Myocyte (in vitro differentiated cells): ENCODE data around the gene GBF1. TPM values are rescaled to one million over a fixed set of nuclear protein-coding genes. Genes with fewer than 3 reads are reported as not detected.

Experiments
- DNase-seq: peaks from one replicate; pipeline ENCODE4 v3.0.0-alpha.2; 2012; ENCODE audit warnings: low read depth
- total RNA-seq: library from RNA; depleted of rRNA; stranded (reverse); fragments of >200 nt; gene quantifications from 2 replicates; pipeline ENCODE4 v1.2.3, GENCODE V29; 2014

GBF1 gene
- total RNA-seq, 1 donor from 2014 or later = 62.8 TPM

DNA sequence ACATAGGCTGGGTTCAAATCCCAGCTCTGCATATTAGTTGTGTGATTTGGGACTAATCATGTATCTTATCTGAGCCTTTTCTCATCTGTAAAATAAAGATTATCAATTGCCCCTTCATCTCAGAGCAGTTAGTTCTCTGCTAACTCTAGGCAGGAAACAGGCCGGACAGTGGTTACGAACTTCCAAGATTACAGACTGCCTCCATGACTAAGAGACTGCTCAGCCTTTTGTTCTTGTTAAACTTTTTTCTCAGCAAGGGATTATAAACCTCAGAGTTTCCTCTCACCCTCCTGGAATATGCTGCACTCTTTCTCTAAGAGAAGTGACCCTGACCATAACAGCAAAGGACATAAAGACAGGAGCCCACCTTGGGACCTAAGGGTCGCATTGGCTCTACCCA, 97.6 kb downstream of the GBF1 start:
- DNase-seq = peak; percentile 39

DNA sequence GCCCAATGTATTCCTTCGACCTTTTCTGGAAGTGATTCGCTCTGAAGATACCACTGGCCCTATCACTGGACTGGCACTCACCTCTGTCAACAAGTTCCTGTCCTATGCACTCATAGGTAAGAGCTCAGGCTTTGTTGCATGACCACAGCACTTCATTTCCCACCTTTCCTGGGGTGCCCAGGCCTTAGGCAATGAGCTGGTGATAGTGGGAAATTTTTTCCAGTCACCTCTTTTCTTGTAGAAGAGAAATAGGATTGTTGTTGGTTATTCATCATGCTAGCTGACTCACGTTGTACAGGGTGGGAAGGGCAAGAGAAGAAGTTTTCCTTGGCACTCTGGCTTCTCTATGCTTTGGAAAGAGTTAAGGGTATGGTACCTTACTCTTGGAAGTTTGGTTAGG, 98.7 kb downstream of the GBF1 start:
- DNase-seq = no peak

DNA sequence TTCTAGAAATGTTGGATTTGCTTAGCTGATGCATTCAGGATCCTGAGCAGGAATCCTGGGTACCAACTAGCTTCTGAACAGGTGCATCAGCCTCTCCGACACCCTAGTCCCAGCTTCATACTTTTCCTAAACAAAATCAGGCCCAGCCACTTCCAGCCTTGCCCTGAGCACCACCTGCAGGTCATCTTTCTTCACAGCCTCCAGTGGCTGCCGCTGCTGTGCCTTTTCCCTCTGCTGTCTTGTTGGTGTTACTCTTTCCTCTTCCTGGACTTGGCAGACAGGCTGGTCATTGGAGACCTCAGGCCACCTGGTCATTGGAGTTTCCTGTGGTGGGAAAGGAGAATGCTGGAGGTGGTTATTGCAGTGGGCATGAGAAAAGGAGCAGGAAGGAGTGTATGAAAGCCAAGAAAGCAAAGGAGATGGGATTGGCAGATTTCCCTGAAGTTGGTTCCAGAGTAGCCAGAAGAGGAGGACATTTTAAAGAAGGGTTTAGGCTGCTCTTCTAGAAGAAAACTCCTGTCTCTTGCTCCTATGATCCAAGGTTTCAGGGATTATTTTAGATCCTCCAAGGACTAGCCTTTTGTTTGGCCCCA, 102.0 kb downstream of the GBF1 start:
- DNase-seq = peak; percentile 86

DNA sequence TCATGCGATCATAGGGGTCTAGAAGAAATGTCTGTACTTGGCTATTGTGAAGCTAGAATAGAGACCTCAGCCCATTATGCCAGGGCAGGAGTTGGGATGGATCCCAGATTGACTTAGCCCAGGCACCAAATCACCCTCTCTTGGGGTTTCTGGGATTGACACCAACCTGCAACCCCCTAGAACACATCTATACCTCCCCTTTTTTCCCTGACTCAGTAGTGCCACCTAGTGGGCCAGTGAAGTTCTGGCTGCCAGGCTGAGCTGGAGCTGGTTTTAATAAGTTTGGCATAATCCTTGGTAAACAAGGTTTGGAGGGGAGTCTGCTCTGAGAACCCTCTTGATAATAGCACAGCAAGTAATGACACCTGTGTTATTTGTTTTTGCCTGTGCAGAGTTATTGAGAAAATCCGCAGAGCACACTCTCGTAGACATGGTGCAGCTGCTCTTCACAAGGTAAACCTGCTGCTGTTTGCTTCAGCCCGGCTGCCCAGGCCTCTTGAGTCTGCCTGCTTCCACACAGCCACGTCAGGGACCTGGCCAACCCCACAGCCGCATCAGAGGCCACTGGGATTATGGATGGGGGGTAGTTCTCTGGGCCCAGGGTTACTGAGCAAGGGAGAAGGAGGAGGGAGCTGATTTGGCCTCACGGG, 106.9 kb downstream of the GBF1 start:
- DNase-seq = peak; percentile 75

DNA sequence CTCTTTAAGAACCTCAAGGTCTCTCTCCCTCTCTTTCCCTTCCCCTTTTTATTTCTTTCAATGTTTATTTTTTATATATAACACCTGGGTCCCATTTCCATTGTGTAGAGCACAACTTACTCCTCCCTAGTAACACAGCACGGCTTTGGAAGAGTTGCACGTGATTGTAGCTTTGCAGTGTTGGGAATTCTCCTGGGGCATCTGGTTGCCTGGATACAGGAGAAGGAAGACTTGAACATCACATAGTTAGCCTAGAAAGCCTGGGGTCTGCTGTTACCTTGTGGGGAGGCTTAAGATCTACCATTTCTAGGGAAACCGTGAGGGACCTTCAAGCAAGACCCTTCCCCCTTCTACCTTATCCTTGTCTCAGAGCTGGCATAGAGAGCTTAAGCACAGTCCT, 109.1 kb downstream of the GBF1 start:
- DNase-seq = no peak

DNA sequence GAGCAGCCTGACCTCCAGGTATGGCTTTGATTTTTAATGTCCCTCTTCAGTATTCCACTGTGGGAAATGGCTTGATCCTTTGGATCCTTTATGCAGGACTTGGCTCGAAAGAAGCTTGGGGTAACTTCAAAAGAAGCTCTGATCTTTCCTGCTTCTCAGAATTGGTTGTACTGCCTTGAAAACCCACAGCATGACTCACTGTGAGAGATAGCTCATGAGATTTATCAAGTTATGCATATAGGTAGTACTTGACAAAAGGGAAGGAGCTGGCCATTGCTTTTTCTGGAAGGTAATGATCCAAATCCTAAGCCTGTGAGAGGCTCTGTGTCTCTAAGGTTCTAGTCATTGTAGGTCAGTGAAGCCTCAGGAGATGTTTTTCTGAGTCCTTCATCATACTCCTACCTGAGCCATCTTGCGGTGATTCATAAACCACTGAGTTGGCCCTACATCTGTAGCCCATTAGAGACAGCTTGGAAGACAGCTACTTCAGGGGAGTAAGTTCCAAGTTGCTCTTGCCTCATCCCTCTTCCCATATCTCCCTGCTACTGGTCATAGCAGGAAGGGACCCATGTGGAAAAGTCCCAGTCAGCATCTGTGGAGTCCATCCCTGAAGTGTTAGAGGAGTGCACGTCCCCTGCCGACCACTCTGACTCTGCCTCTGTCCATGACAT, 113.5 kb downstream of the GBF1 start:
- DNase-seq = no peak

DNA sequence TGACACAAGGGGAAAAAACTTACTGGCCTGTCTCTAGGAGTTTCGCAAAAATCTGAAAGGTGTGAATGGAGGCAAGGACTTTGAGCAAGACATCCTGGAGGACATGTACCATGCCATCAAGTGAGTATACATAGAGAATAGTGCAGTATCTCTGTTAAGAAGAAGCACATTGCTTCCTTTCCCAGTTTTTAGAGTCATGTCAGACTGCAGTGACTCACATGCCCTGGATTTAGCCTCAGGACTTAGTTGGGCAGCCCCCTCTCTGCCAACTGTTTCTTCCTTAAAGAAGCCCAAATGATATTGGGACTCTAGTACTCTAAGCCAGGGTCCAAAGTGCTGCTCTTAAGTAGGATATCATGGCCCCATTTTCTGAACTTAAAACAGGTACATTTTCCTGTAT, 122.1 kb downstream of the GBF1 start:
- no peak for DNase-seq

DNA sequence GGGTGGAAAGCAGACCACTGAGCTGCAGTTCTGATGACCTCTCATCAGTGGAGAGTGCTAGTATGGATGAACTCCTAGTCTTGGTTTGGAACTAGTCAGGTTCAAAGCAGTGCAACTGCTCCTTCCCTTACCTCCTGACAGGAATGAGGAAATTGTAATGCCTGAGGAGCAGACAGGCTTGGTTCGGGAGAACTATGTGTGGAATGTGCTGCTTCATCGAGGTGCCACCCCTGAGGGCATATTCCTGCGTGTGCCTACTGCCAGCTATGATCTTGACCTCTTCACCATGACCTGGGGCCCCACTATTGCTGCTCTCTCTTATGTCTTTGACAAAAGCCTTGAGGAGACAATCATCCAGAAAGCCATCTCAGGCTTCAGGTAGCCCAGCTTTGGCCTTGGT, 122.7 kb downstream of the GBF1 start:
- no peak for DNase-seq

DNA sequence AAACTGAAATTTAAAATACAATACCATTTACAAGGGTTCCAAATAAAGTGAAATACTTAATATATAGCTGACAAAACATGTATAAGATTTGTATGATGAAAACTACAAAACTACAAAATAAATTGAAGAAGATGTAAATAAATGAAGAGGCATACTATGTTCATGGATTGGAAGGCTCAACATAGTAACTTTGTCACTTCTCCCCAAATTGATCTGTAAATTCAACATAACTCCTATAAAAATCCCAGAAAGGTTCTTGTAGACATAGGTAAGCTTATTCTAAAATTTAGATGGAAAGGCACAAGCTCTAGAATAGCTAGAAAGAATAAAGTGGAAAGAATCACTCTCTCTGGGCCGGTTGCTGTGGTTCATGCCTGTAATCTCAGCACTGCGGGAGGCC, 126.0 kb downstream of the GBF1 start:
- DNase-seq = no peak

DNA sequence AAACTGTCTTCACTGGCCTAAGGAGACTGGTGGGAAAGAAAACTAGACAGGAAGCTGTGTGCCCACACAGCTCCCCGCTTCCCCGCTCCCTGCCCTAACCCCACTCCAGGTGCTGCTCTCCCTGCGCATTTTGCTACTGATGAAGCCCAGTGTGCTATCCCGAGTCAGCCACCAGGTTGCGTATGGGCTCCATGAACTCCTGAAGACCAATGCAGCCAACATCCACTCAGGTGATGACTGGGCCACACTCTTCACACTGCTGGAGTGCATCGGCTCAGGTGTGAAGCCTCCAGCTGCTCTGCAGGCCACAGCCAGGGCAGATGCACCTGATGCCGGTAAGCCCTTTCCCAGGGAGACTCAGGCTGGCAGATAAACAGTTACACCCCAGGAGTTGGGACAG, 129.9 kb downstream of the GBF1 start:
- no peak for DNase-seq

DNA sequence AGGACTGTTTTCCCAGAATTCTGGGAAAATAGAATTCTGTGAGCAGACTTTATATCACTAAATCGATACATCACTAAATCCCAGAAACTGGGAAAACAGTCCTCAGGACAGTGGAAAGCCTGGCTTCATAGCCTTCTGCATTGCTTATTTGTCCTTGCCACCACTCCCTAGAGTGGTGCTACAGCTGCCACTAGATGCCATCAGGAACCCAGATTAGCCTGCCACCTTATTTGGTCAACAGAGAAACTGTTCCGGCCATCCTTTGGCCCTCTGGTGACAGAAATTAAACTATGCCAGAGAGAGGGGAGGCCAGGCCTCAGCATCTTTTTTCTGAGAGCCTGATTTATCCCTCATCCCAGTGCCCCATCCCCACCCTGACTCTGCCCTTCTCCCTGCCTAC, 130.5 kb downstream of the GBF1 start:
- peak; percentile 36 for DNase-seq

DNA sequence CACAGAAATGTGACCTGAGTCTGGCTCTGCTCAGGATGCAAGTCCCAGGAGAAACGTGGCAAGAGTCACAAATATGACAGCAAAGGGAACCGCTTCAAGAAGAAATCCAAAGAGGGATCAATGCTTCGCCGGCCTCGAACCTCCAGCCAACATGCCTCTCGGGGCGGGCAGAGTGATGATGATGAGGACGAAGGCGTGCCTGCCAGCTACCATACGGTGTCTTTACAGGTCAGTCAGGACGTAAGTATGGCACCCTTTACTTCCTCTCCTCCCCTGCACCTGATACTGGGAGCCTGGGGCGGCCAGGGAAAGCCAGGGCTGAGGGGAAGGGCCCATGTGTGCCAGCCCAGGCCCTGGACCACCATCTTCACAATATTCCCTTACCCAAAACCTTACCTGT, 131.6 kb downstream of the GBF1 start:
- DNase-seq = no peak

DNA sequence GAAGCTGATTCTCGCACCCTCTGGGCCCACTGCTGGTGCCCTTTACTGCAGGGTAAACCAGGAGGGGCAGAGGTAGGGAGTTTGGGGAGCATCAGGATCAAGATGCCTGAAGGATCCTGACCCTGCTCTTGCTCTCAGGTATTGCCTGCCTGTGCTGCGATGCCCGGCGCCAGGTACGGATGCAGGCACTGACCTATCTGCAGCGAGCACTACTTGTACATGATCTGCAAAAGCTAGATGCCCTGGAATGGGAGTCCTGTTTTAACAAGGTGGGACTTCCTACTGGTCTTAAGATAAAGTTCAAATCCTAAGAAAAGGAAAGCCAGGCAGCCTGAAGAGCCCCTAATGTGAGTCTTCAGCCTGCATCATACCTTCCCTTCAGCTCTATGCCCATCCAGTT, 134.1 kb downstream of the GBF1 start:
- DNase-seq = no peak

DNA sequence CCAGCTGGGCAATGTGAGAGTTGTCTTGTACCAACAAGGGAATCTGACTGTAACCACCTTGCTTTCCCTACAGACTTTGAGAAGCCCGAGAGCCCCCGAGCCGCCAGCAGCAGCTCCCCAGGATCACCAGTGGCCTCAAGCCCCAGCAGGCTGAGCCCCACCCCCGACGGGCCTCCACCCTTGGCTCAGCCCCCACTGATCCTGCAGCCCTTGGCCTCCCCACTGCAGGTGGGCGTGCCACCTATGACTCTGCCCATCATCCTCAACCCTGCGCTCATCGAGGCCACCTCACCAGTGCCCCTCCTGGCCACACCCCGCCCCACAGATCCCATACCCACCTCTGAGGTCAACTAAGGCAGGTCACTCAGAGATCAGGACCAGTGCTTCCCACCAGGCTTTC, 136.7 kb downstream of the GBF1 start:
- no peak for DNase-seq

DNA sequence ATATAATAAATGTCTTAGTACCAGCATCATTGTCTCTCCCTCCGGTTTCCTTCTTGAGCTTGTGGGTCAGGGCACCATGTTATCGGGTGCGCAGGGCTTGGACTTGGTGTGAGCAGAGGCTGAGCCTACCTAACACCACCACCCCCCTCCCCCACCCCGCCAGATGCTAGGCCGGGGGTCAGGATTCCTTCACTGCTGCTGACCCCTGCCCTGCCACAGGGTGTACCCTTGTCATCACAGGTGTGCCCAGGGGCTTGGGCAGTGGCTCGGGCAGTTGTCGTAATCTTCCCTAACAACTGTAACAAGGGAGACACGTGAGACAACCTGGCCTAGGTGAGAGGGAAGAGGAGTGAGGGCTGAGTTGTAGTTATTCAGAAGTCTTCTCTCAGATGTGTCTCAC, 137.5 kb downstream of the GBF1 start:
- DNase-seq = no peak

DNA sequence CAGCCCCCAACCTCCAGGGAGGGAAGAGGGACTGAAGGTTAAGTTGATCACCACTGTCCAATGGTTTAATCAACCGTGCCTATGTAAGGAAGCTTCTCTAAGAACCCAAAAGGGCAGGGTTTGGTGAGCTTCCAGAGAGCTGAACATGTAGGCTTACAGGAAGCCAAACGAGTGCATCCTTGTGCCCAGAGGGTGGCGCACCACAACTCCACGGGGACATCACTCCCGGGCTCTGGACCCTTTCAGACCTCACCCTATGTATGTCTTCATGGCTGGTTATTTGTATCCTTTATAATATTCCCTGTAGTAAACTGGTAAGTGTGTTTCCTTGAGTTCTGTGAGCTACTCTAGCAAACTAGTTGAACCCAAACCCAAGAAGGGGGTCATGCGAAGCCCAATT, 138.7 kb downstream of the GBF1 start:
- no peak for DNase-seq

DNA sequence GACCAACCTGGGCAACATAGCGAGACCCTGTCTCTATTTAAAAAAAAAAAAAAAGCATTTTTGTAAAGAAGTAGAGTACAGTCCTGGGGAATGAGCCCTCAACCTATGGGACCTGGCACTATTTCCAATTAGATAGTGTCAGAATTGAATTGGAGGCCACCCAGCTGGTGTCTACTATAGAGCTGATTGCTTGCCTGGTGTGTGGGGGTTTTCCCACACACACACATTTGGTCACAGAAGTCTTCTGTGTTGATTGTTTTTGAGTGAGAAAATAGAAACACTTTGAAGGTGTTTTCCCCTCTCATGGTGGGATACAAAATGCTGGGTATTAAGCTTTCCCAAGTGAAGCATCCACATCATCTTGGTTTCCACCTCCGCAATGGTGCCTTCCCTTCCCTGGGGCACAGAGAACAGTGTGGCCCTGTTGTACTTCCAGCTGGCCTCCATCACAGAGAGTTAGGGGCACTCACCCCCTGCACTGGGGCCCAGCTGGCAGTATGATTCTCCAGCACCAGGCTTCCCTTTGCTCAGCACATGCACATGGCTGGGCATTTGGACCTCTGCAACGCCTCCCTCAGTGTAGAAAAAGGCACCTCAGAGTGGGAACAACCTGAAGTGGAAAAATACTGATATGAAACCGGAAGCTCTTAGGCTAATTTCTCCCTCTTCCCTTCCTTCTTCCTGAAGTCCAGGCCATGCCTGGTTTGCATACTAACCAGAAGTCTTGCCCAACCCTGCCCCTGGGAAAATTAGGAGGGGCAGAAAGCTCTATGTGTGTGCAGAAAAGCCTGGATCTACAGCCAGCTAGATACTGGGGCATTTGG, 139.5 kb downstream of the GBF1 start:
- DNase-seq = no peak

DNA sequence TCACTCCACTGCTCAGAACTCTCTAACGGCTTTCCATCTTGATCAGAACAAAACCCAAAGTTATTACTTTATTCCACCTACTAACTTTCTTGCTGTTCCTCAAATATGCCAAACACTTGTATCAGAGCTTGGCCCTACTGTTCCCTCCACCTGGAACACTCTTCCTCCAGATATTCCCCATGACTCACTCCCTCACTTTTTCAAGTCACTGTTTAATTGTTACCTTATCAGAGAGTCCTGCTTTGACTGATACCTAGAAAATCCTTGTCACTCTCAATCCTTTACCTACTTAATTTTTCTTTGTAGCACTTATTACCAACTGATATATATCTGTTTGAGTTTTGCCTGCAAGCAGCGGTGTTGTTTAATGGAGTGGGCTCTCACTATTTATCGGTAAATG, 144.6 kb downstream of the GBF1 start:
- no peak for DNase-seq

DNA sequence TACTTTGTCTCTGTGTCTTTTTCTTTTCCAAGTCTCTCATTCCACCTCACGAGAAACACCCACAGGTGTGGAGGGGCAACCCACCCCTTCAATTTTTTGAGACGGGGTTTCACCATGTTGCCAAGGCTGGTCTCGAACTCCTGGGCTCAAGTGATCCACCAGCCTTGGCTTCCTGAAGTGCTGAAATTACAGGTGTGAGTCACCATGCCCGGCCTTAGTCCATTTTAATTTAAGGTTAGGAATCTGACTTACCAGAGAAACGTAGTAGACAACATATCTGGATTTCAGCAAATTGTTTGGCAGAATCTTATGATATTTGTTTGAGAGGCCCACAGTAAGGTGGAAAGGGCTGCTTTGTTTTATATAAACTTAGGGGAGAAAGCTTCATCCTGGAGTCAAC, 147.0 kb downstream of the GBF1 start:
- no peak for DNase-seq

DNA sequence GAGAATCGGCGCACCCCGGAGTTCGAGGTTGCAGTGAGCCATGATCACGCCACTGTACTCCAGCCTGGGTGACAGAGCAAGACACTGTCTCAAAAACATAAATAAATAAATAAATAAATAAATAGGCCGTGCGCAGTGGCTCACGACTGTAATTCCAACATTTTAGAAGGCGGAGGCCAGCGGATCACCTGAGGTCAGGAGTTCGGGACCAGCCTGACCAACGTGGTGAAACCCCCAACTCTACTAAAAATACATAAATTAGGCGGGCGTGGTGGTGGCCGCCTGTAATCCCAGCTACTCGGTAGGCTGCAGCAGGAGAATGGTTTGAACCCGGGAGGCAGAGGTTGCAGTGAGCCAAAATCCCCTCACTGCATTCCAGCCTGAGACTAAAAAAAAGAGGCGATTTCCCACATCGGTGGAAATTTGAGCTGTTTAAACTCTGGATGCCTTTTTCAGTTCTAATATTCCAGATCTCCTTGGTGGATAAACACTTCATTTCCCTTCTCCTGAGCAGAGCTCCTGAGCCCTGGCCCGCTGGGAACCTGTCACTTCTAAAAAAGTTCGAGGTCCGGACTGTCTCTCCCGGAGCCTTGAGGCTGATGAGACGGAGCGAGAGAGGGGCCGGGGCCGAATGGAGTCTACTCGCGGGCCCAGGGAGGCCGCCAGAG, 148.2 kb downstream of the GBF1 start:
- no peak for DNase-seq

DNA sequence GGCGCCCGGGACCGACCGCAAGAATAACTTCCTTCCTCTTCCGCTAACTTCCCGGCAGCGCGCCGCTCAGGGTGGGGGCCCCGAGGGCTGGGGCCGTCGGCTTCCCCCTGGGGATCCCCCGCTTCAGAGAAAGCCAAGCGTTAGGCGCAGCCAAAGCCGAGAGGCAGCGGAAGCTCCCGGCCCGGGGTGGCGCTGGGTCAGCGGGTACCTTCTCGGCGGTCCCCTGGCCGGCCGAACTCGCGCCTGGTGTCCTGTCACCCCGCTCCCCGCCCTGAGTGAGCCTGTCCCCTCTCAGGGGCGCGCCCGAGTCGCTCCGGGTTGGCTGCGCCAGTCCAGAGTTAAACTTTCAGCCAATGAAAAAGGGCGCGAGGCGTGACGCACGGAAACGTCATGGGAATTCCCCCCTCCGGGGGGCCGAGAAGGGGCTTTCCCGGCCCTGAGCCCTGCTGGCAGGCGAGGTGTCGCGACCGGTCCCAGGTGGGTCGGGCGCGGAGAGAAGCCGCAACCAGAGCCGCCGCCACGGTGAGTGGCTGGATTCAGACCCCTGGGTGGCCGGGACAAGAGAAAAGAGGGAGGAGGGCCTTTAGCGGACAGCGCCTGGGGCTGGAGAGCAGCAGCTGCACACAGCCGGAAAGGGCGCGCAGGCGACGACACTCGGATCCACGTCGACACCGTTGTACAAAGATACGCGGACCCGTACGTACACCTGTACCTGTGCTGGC, 148.9 kb downstream of the GBF1 start:
- DNase-seq = peak; percentile 96
